Measurements from ENCODE around the gene SEC22C. TPM values are rescaled to one million over a fixed set of nuclear protein-coding genes. Genes with fewer than 3 reads are reported as not detected.

The SEC22C gene
- total RNA-seq, result 10 to 100 TPM; 55.0 to 83.4 TPM

GRCh38 chr3:42581709-42582473 is at the start of gene SEC22C:
Gene SEC22C, minus strand, starts transcription at chr3:42581967. Its CDS starts 12,921 bp downstream, at chr3:42569046.
- H3K9me3 ChIP-seq, result no peaks in the 10 kb centered on the region
- H3K4me3 ChIP-seq, result peak within 1 kb of the TSS; percentile 88
- no peak for TF ChIP-seq CTCF (IDR thresholded peaks at IDR 0.05)
- peak; percentile 84 for ATAC-seq (ENCODE audit: insufficient number of reproducible peaks, low FRiP score, low read depth)
- H3K27me3 ChIP-seq (replicated peaks; ENCODE audit: insufficient read depth), result no peaks in the 10 kb centered on the region
- DNase-seq (ENCODE audit: low spot score), result peak; percentile 82
- no peaks in the 10 kb centered on the region for H3K36me3 ChIP-seq
- peak within 1 kb of the TSS; percentile 81 for H3K27ac ChIP-seq
- peaks cover 9 to 22% of the 10 kb centered on the region in 2 donors for H3K4me1 ChIP-seq (ENCODE audit: control insufficient read depth in 1 of 2, low read depth in 2 of 2)

GRCh38 chr3:42613462-42613861 is 31.7 kb upstream of the SEC22C start:
- H3K9me3 ChIP-seq, result no peaks in the 10 kb centered on the region
- H3K36me3 ChIP-seq, result peaks cover 2% of the 10 kb centered on the region
- ATAC-seq (ENCODE audit: insufficient number of reproducible peaks, low FRiP score, low read depth) (no peak), DNase-seq (ENCODE audit: low spot score) (no peak)
- no peak overlapping the region for H3K4me3 ChIP-seq
- no peak overlapping the region for H3K27ac ChIP-seq
- peak; percentile 53 for TF ChIP-seq CTCF (IDR thresholded peaks at IDR 0.05)
- H3K4me1 ChIP-seq (ENCODE audit: control insufficient read depth in 1 of 2, low read depth in 2 of 2), result peaks cover 8 to 38% of the 10 kb centered on the region in 2 donors
- H3K27me3 ChIP-seq (replicated peaks; ENCODE audit: insufficient read depth), result no peaks in the 10 kb centered on the region

GRCh38 chr3:42612928-42613327 is 31.2 kb upstream of the SEC22C start:
- TF ChIP-seq CTCF (IDR thresholded peaks at IDR 0.05), result no peak
- DNase-seq (ENCODE audit: low spot score) (no peak), ATAC-seq (ENCODE audit: insufficient number of reproducible peaks, low FRiP score, low read depth) (no peak)
- no peak overlapping the region for H3K4me3 ChIP-seq
- H3K4me1 ChIP-seq (ENCODE audit: control insufficient read depth in 1 of 2, low read depth in 2 of 2), result peaks cover 10 to 43% of the 10 kb centered on the region in 2 donors
- H3K36me3 ChIP-seq, result peaks cover 6% of the 10 kb centered on the region
- H3K27me3 ChIP-seq (replicated peaks; ENCODE audit: insufficient read depth), result no peaks in the 10 kb centered on the region
- no peaks in the 10 kb centered on the region for H3K9me3 ChIP-seq
- no peak overlapping the region for H3K27ac ChIP-seq

GRCh38 chr3:42612217-42612616 is 30.4 kb upstream of the SEC22C start:
- no peak overlapping the region for H3K27ac ChIP-seq

More at GRCh38 chr3:42612217-42612616, 30.4 kb upstream of the SEC22C start:
- DNase-seq (ENCODE audit: low spot score) (no peak), ATAC-seq (ENCODE audit: insufficient number of reproducible peaks, low FRiP score, low read depth) (no peak)
- Histone ChIP-seq H3K4me3 (no peak overlapping the region), H3K9me3 (no peaks in the 10 kb centered on the region), H3K4me1 (ENCODE audit: control insufficient read depth in 1 of 2, low read depth in 2 of 2) (peaks cover 10 to 44% of the 10 kb centered on the region in 2 donors), H3K36me3 (peaks cover 6% of the 10 kb centered on the region), H3K27me3 (replicated peaks; ENCODE audit: insufficient read depth) (no peaks in the 10 kb centered on the region)
- no peak for TF ChIP-seq CTCF (IDR thresholded peaks at IDR 0.05)

All from thoracic aorta (tissue), 2 donors.